ENCODE results near the gene MIPEP.

GRCh38 chr13:23725922-23726321 is 163.3 kb downstream of the MIPEP start:
- TF ChIP-seq REST (IDR thresholded peaks at IDR 0.05; ENCODE audit: low read depth, low read length) (no peak), CTCF (IDR thresholded peaks at IDR 0.05 in 2 of 3, conservative IDR thresholded peaks at IDR 0.05 in 1 of 3; ENCODE audit: control insufficient read depth in 2 of 3, extremely low read depth in 1 of 3, insufficient read depth in 1 of 3, low read depth in 3 of 3, low read length in 3 of 3) (no peak), MEF2A (IDR thresholded peaks at IDR 0.05; ENCODE audit: insufficient read depth, low read depth, low read length) (no peak), RELA (IDR thresholded peaks at IDR 0.05; ENCODE audit: borderline replicate concordance, partially characterized antibody) (no peak), POLR2AphosphoS5 (IDR thresholded peaks at IDR 0.05; ENCODE audit: low read length) (no peak), E2F4 (IDR thresholded peaks at IDR 0.05; ENCODE audit: low read depth, low read length) (no peak), EZH2 (IDR thresholded peaks at IDR 0.05; ENCODE audit: borderline replicate concordance, control insufficient read depth, low read depth, low read length) (no peak), ZBTB40 (IDR thresholded peaks at IDR 0.05; ENCODE audit: borderline replicate concordance) (no peak)

Measured in GM12878 (cell line).